Measurements from ENCODE around the gene NAA50.

The NAA50 gene

GRCh38 chr3:113673593-113673992 is 72.5 kb downstream of the NAA50 start:
- DNase-seq (ENCODE audit: extremely low read depth, low read depth): no peak

GRCh38 chr3:113668015-113668414 is 78.0 kb downstream of the NAA50 start:
- peak; percentile 25 for DNase-seq (ENCODE audit: extremely low read depth, low read depth)
- TF ChIP-seq CTCF (IDR thresholded peaks at IDR 0.05; ENCODE audit: low read depth, low read length): no peak

More at GRCh38 chr3:113673593-113673992, 72.5 kb downstream of the NAA50 start:
- TF ChIP-seq CTCF (IDR thresholded peaks at IDR 0.05; ENCODE audit: low read depth, low read length): no peak
